Ishikawa (cell line): ENCODE results near the gene SPECC1.

Experiments used
- CEBPB ChIP-seq: IDR thresholded peaks from 2 replicates; pipeline ENCODE4 v1.6.1; 2012
- CREB1 ChIP-seq: IDR thresholded peaks from 2 replicates; pipeline ENCODE4 v1.6.1; 2012; ENCODE audit warnings: low read depth
- EGR1 ChIP-seq: IDR thresholded peaks from 2 replicates; pipeline ENCODE4 v1.6.1; 2012
- EP300 ChIP-seq: IDR thresholded peaks from 2 replicates; pipeline ENCODE4 v1.6.1; 2012; ENCODE audit warnings: borderline replicate concordance
- FOXM1 ChIP-seq: IDR thresholded peaks from 2 replicates; pipeline ENCODE4 v1.6.1; 2012; ENCODE audit warnings: low read depth, borderline replicate concordance
- MAX ChIP-seq: IDR thresholded peaks from 2 replicates; pipeline ENCODE4 v1.6.1; 2012
- NFIC ChIP-seq: IDR thresholded peaks from 2 replicates; pipeline ENCODE4 v1.6.1; 2012
- RAD21 ChIP-seq: IDR thresholded peaks from 2 replicates; pipeline ENCODE4 v1.6.1; 2012; ENCODE audit warnings: low read depth
- REST ChIP-seq: IDR thresholded peaks from 2 replicates; pipeline ENCODE4 v1.6.1; 2012; ENCODE audit warnings: low read depth, mild to moderate bottlenecking
- TAF1 ChIP-seq: IDR thresholded peaks from 2 replicates; pipeline ENCODE4 v1.6.1; 2012; ENCODE audit warnings: low read depth, mild to moderate bottlenecking
- TCF12 ChIP-seq: IDR thresholded peaks from 2 replicates; pipeline ENCODE4 v1.6.1; 2012; ENCODE audit warnings: low read depth
- TEAD4 ChIP-seq: IDR thresholded peaks from 2 replicates; pipeline ENCODE4 v1.6.1; 2012
- USF1 ChIP-seq: IDR thresholded peaks from 2 replicates; pipeline ENCODE4 v1.6.1; 2012
- YY1 ChIP-seq: IDR thresholded peaks from 2 replicates; pipeline ENCODE4 v1.6.1; 2012; ENCODE audit warnings: low read depth
- ZBTB7A ChIP-seq: IDR thresholded peaks from 2 replicates; pipeline ENCODE4 v1.6.1; 2012; ENCODE audit warnings: low read depth

The SPECC1 gene

GRCh38 chr17:19996502-19996901 lies 12.7 kb upstream of the SPECC1 start:
- no peak for TF ChIP-seq TEAD4
- TF ChIP-seq MAX: no peak
- no peak for TF ChIP-seq TCF12
- TF ChIP-seq EP300: no peak
- no peak for TF ChIP-seq RAD21
- TF ChIP-seq NFIC: no peak
- no peak for TF ChIP-seq TAF1
- TF ChIP-seq USF1: no peak
- TF ChIP-seq CREB1: no peak
- TF ChIP-seq CEBPB: no peak
- TF ChIP-seq EGR1: no peak
- no peak for TF ChIP-seq FOXM1
- no peak for TF ChIP-seq REST

- TF ChIP-seq REST (no peak), NFIC (no peak), YY1 (no peak), ZBTB7A (no peak), EP300 (no peak; the same call in 1 of the 2 replicates), EGR1 (no peak), TEAD4 (no peak), RAD21 (no peak), CREB1 (no peak), CEBPB (no peak), TCF12 (no peak), FOXM1 (no peak), TAF1 (no peak), MAX (no peak), USF1 (no peak)
These were observed 712 bp upstream of the SPECC1 start for GRCh38 chr17:20008242-20009051.

- TF ChIP-seq RAD21: no peak
- no peak for TF ChIP-seq ZBTB7A
- no peak for TF ChIP-seq TAF1
- TF ChIP-seq USF1: no peak
- no peak for TF ChIP-seq TEAD4
- no peak for TF ChIP-seq EGR1
- no peak for TF ChIP-seq NFIC
- no peak; the same call in 1 of the 2 replicates for TF ChIP-seq CEBPB
- no peak for TF ChIP-seq YY1
- no peak for TF ChIP-seq MAX
- TF ChIP-seq TCF12: no peak
- no peak for TF ChIP-seq CREB1
- no peak for TF ChIP-seq REST
These were observed 182 bp upstream of the SPECC1 start for GRCh38 chr17:20009052-20009301.
